Measurements from ENCODE around the gene BMPER.
"Not testable (repeated sequence)": the region's sequence is repeated elsewhere in the genome, so short reads cannot be mapped to it uniquely, and the experiment has no call there.

BMPER gene

GRCh38 chr7:34168013-34168412 lies 262.7 kb downstream of the BMPER start:
- no peak for TF ChIP-seq CTCF (IDR thresholded peaks at IDR 0.05; ENCODE audit: low read depth, low read length)
- Histone ChIP-seq H3K36me3 (no peaks in the 10 kb centered on the region), H3K27ac (no peak overlapping the region), H3K4me3 (ENCODE audit: low read depth, low read length) (no peak overlapping the region), H3K27me3 (ENCODE audit: insufficient read depth, low read depth, severe bottlenecking) (no peaks in the 10 kb centered on the region), H3K9me3 (ENCODE audit: severe bottlenecking) (no peaks in the 10 kb centered on the region)
- DNase-seq: peak; percentile 37

- not testable (repeated sequence) for H3K36me3 ChIP-seq; H3K4me3 ChIP-seq (ENCODE audit: low read depth, low read length); H3K27ac ChIP-seq; H3K9me3 ChIP-seq (ENCODE audit: severe bottlenecking); H3K27me3 ChIP-seq (ENCODE audit: insufficient read depth, low read depth, severe bottlenecking); DNase-seq
Observed at GRCh38 chr7:34174688-34175616, 269.6 kb downstream of the BMPER start.

GRCh38 chr7:34175837-34176236 lies 270.5 kb downstream of the BMPER start:
- H3K27ac ChIP-seq: no peak overlapping the region
- no peak for DNase-seq
- no peaks in the 10 kb centered on the region for H3K27me3 ChIP-seq (ENCODE audit: insufficient read depth, low read depth, severe bottlenecking)
- no peak for TF ChIP-seq CTCF (IDR thresholded peaks at IDR 0.05; ENCODE audit: low read depth, low read length)
- no peak overlapping the region for H3K4me3 ChIP-seq (ENCODE audit: low read depth, low read length)
- no peaks in the 10 kb centered on the region for H3K36me3 ChIP-seq
- H3K9me3 ChIP-seq (ENCODE audit: severe bottlenecking): no peaks in the 10 kb centered on the region

GRCh38 chr7:34177476-34177875 lies 272.1 kb downstream of the BMPER start:
- H3K27me3 ChIP-seq (ENCODE audit: insufficient read depth, low read depth, severe bottlenecking): no peaks in the 10 kb centered on the region
- H3K36me3 ChIP-seq: no peaks in the 10 kb centered on the region
- H3K27ac ChIP-seq: no peak overlapping the region
- no peak for DNase-seq
- H3K9me3 ChIP-seq (ENCODE audit: severe bottlenecking): no peaks in the 10 kb centered on the region
- TF ChIP-seq CTCF (IDR thresholded peaks at IDR 0.05; ENCODE audit: low read depth, low read length): no peak
- no peak overlapping the region for H3K4me3 ChIP-seq (ENCODE audit: low read depth, low read length)

GRCh38 chr7:34181271-34181958 lies 276.1 kb downstream of the BMPER start:
- Histone ChIP-seq H3K27me3 (ENCODE audit: insufficient read depth, low read depth, severe bottlenecking) (no peaks in the 10 kb centered on the region), H3K36me3 (no peaks in the 10 kb centered on the region), H3K9me3 (ENCODE audit: severe bottlenecking) (no peaks in the 10 kb centered on the region), H3K4me3 (ENCODE audit: low read depth, low read length) (no peak overlapping the region), H3K27ac (no peak overlapping the region)
- TF ChIP-seq CTCF (IDR thresholded peaks at IDR 0.05; ENCODE audit: low read depth, low read length): no peak
- DNase-seq: no peak

GRCh38 chr7:34184466-34184865 lies 279.1 kb downstream of the BMPER start:
- Histone ChIP-seq H3K36me3 (no peaks in the 10 kb centered on the region), H3K9me3 (ENCODE audit: severe bottlenecking) (no peaks in the 10 kb centered on the region), H3K27me3 (ENCODE audit: insufficient read depth, low read depth, severe bottlenecking) (no peaks in the 10 kb centered on the region), H3K27ac (no peak overlapping the region), H3K4me3 (ENCODE audit: low read depth, low read length) (no peak overlapping the region)
- no peak for DNase-seq
- 0 out of 2 replicates have a peak, but pooled peaks have one; percentile 9 for TF ChIP-seq CTCF (IDR thresholded peaks at IDR 0.05; ENCODE audit: low read depth, low read length)
